ENCODE results near the gene TRIM36. TPM values are rescaled to one million over a fixed set of nuclear protein-coding genes. Genes with fewer than 3 reads are reported as not detected.

Gene TRIM36
- total and polyA plus RNA-seq, 2 of the 8 experiments (the other 6 are each of a cell fraction or from before 2014, with no cell fraction given): 8.5 to 14.1 TPM

DNA sequence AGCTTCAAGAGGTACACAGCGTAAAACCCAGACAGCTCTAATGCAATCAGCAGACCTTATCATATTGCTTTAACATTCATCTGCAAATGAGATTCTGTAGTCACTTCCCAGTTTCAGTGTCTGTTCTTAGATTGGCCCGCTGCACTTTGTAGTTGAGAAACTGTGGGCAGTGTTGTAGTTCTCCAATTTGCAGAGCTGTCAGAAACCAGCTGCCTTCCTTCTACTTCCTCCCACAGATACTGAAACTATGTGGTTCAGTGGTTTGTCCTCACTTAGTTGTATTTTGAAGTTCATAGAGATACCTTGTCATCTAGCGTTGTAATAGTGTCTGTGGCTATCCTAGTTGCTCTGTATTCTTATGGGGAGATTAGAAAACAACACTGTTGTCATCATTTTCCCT lies 39.6 kb upstream of the TRIM36 start:
- no peak overlapping the region for H3K4ac ChIP-seq (replicated peaks; ENCODE audit: insufficient read length, low read depth, low read length)
- H2BK120ac ChIP-seq (replicated peaks; ENCODE audit: low read depth, low read length): no peak overlapping the region
- POLR2A ChIA-PET (ENCODE audit: partially characterized antibody): no interaction called here
- no peak overlapping the region for H4K5ac ChIP-seq (ENCODE audit: insufficient read length, low read depth, low read length)
- no peaks in the 10 kb centered on the region for H3K27me3 ChIP-seq (replicated peaks in 1 of 4; ENCODE audit: control insufficient read depth in 3 of 4, extremely low read depth in 1 of 4, insufficient read depth in 3 of 4, low read length in 3 of 4)
- DNase-seq (ENCODE audit: low read depth in 1 of 2, low spot score in 2 of 2): no peak
- no peak overlapping the region for H4K8ac ChIP-seq (ENCODE audit: extremely low read depth, insufficient read depth, low read length)
- H3K9ac ChIP-seq (replicated peaks in 1 of 4; ENCODE audit: extremely low read depth in 1 of 4, low read depth in 3 of 4, low read length in 3 of 4): no peak overlapping the region
- H3K4me3 ChIP-seq (ENCODE audit: extremely low read depth in 1 of 4, insufficient read depth in 2 of 4, low read depth in 3 of 4, low read length in 4 of 4): no peak overlapping the region
- no peak overlapping the region for H2AK5ac ChIP-seq (ENCODE audit: low read depth, low read length)
- H2BK12ac ChIP-seq (ENCODE audit: low read depth, low read length): no peak overlapping the region
- no peaks in the 10 kb centered on the region for H4K20me1 ChIP-seq (replicated peaks in 1 of 2; ENCODE audit: control insufficient read depth in 1 of 2, insufficient read depth in 2 of 2, low read length in 2 of 2)
- no peak overlapping the region for H2BK20ac ChIP-seq (ENCODE audit: low read length)
- H3K79me2 ChIP-seq (ENCODE audit: control insufficient read depth in 1 of 2, insufficient read depth in 2 of 2, low read length in 2 of 2): no peaks in the 10 kb centered on the region
- no peak overlapping the region for H3K18ac ChIP-seq (ENCODE audit: extremely low read depth, low read length)
- H2BK15ac ChIP-seq (ENCODE audit: low read length): no peak overlapping the region
- H3K4me1 ChIP-seq (replicated peaks in 1 of 4; ENCODE audit: control insufficient read depth in 3 of 4, insufficient read depth in 4 of 4, low read length in 3 of 4): no peaks in the 10 kb centered on the region
- H3K4me2 ChIP-seq (ENCODE audit: insufficient read depth in 1 of 2, low read depth in 2 of 2, low read length in 2 of 2): no peak overlapping the region
- H3K9me3 ChIP-seq (ENCODE audit: insufficient read depth in 2 of 2, low read depth in 1 of 2, low read length in 1 of 2): no peaks in the 10 kb centered on the region
- H3K23ac ChIP-seq (ENCODE audit: insufficient read length): no peak overlapping the region
- H3K56ac ChIP-seq (replicated peaks; ENCODE audit: insufficient read length, low read depth, low read length): no peak overlapping the region
- FAIRE-seq: no peak
- WGBS, 2 experiments (ENCODE audit: extremely low coverage in 1 of 2, insufficient coverage in 1 of 2, insufficient read length in 1 of 2, insufficient replicate concordance in 2 of 2, low coverage in 1 of 2, low lambda C conversion rate in 2 of 2, missing lambda C conversion rate in 1 of 2): 89% methylated on average over 3 of the region's 3 CpGs; no CpG with 5 or more reads in 1 of the 2 experiments
- no peaks in the 10 kb centered on the region for H3K23me2 ChIP-seq (ENCODE audit: low read depth, low read length)
- H3K36me3 ChIP-seq (ENCODE audit: control insufficient read depth in 2 of 4, insufficient read depth in 4 of 4, low read length in 3 of 4): no peaks in the 10 kb centered on the region
- H2AFZ ChIP-seq (ENCODE audit: low read length): no peak overlapping the region
- CTCF ChIA-PET (ENCODE audit: partially characterized antibody): no interaction called here
- no peaks in the 10 kb centered on the region for H3K79me1 ChIP-seq (ENCODE audit: low read depth, low read length)
- H4K91ac ChIP-seq (replicated peaks; ENCODE audit: insufficient read length, low read length): no peak overlapping the region
- no peak overlapping the region for H3K14ac ChIP-seq (ENCODE audit: insufficient read length)
- H2BK5ac ChIP-seq (ENCODE audit: low read depth, low read length): no peak overlapping the region
- H3K27ac ChIP-seq (ENCODE audit: low read depth, low read length): no peak overlapping the region
- TF ChIP-seq ZNF274 (IDR thresholded peaks at IDR 0.05; ENCODE audit: borderline replicate concordance, extremely low read depth, low read length) (no peak), RXRA (IDR thresholded peaks at IDR 0.05; ENCODE audit: insufficient read depth, low read depth, low read length) (no peak), CBX8 (IDR thresholded peaks at IDR 0.05; ENCODE audit: borderline replicate concordance, low read depth, low read length) (no peak), CHD2 (IDR thresholded peaks at IDR 0.05; ENCODE audit: low read length) (no peak), NRF1 (IDR thresholded peaks at IDR 0.05; ENCODE audit: low read depth, low read length) (no peak), TAF7 (optimal IDR thresholded peaks at IDR 0.05; ENCODE audit: borderline replicate concordance, low read depth, low read length) (no peak), PHF8 (conservative IDR thresholded peaks at IDR 0.05; ENCODE audit: low read depth, low read length) (no peak), POLR2AphosphoS5 (IDR thresholded peaks at IDR 0.05; ENCODE audit: low read depth, low read length) (no peak), JUND (IDR thresholded peaks at IDR 0.05; ENCODE audit: low read length) (no peak), TEAD4 (IDR thresholded peaks at IDR 0.05; ENCODE audit: low read depth, low read length) (no peak)
- TF ChIP-seq, protein P1, sequence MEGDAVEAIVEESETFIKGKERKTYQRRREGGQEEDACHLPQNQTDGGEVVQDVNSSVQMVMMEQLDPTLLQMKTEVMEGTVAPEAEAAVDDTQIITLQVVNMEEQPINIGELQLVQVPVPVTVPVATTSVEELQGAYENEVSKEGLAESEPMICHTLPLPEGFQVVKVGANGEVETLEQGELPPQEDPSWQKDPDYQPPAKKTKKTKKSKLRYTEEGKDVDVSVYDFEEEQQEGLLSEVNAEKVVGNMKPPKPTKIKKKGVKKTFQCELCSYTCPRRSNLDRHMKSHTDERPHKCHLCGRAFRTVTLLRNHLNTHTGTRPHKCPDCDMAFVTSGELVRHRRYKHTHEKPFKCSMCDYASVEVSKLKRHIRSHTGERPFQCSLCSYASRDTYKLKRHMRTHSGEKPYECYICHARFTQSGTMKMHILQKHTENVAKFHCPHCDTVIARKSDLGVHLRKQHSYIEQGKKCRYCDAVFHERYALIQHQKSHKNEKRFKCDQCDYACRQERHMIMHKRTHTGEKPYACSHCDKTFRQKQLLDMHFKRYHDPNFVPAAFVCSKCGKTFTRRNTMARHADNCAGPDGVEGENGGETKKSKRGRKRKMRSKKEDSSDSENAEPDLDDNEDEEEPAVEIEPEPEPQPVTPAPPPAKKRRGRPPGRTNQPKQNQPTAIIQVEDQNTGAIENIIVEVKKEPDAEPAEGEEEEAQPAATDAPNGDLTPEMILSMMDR (IDR thresholded peaks at IDR 0.05; ENCODE audit: control extremely low read depth in 1 of 3, insufficient read depth in 1 of 3, low read depth in 1 of 3, low read length in 3 of 3): no peak
- TF ChIP-seq, protein P2, sequence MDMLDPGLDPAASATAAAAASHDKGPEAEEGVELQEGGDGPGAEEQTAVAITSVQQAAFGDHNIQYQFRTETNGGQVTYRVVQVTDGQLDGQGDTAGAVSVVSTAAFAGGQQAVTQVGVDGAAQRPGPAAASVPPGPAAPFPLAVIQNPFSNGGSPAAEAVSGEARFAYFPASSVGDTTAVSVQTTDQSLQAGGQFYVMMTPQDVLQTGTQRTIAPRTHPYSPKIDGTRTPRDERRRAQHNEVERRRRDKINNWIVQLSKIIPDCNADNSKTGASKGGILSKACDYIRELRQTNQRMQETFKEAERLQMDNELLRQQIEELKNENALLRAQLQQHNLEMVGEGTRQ (IDR thresholded peaks at IDR 0.05; ENCODE audit: low read length): no peak
